HEK293 (cell line): ENCODE data around the gene RASSF8.
A peak's percentile ranks its signal among the peaks of the same experiment; 100 is the strongest.

Experiments
- CTCF ChIA-PET: fragments of 350-600 bp; formaldehyde crosslinking; extraction: SDS; loops from one replicate; lab custom pipeline; 2021; ENCODE audit warnings: antibody characterized with exemption; lab: Yijun Ruan, JAX
- POLR2A ChIA-PET: fragments of 300-600 bp; formaldehyde crosslinking; extraction: SDS; loops from one replicate; lab custom pipeline; 2020; ENCODE audit warnings: antibody characterized with exemption, inconsistent platforms; lab: Yijun Ruan, JAX
- H3K27ac ChIP-seq: fragments of 200-500 bp; sonication (Bioruptor generic); 2 replicates; pipeline ENCODE4 v1.5.1; 2014; ENCODE audit warnings: low read depth, low read length, control low read depth, inconsistent platforms; ENCODE audit errors: extremely low read depth
- H3K36me3 ChIP-seq, 2 experiments: fragments of 200-500 bp in 1 of 2; sonication (Bioruptor generic) in 1 of 2; 1 replicate in 1 of 2; 2 replicates in 1 of 2; pipeline ENCODE4 v1.5.1; 2014 to 2017; ENCODE audit warnings: inconsistent platforms in 2 of 2, low read length in 2 of 2; ENCODE audit not compliant: control insufficient read depth in 2 of 2, insufficient read depth in 1 of 2
- H3K4me1 ChIP-seq: fragments of 200-500 bp; sonication (Bioruptor generic); 2 replicates; pipeline ENCODE4 v1.5.1; 2014; ENCODE audit warnings: mild to moderate bottlenecking, low read length, inconsistent platforms; ENCODE audit not compliant: control insufficient read depth, insufficient read depth
- H3K4me3 ChIP-seq: 2 replicates; pipeline ENCODE4 v1.5.1; 2011; ENCODE audit warnings: low read depth, mild to moderate bottlenecking, control low read depth, low read length, moderate library complexity
- H3K9me3 ChIP-seq: fragments of 200-500 bp; sonication (Bioruptor generic); 2 replicates; pipeline ENCODE4 v1.5.1; 2014; ENCODE audit warnings: low read depth, low read length, inconsistent platforms; ENCODE audit not compliant: control insufficient read depth, insufficient read depth
- BCL6B ChIP-seq: fragments of 450-650 bp; formaldehyde crosslinking; IDR thresholded peaks from 2 replicates; pipeline ENCODE4 v1.5.1; 2017; ENCODE audit warnings: missing biosample characterization, missing genetic modification characterization
- OSR2 ChIP-seq: fragments of 450-650 bp; formaldehyde crosslinking; IDR thresholded peaks from 2 replicates; pipeline ENCODE4 v1.5.1; 2016; ENCODE audit warnings: missing biosample characterization, missing genetic modification characterization
- PATZ1 ChIP-seq: fragments of 450-650 bp; formaldehyde crosslinking; IDR thresholded peaks from 2 replicates; pipeline ENCODE4 v1.5.1; 2016; ENCODE audit warnings: missing biosample characterization, missing genetic modification characterization
- PRDM1 ChIP-seq: fragments of 450-650 bp; formaldehyde crosslinking; IDR thresholded peaks from 2 replicates; pipeline ENCODE4; 2016; ENCODE audit warnings: missing biosample characterization, missing genetic modification characterization
- SALL2 ChIP-seq: fragments of 450-650 bp; formaldehyde crosslinking; IDR thresholded peaks from 2 replicates; pipeline ENCODE4 v1.5.0; 2017; ENCODE audit warnings: missing biosample characterization, mild to moderate bottlenecking, missing genetic modification characterization, borderline replicate concordance
- SETDB1 ChIP-seq: IDR thresholded peaks from one replicate; pipeline ENCODE4 v1.6.1; 2017; ENCODE audit warnings: mild to moderate bottlenecking, low read length, moderate library complexity, mixed read lengths; ENCODE audit not compliant: insufficient read length
- TRIM28 ChIP-seq: IDR thresholded peaks from 2 replicates; pipeline ENCODE4 v1.6.1; 2011; ENCODE audit warnings: low read length, control low read depth, borderline replicate concordance
- WT1 ChIP-seq: fragments of 450-650 bp; formaldehyde crosslinking; IDR thresholded peaks from 2 replicates; pipeline ENCODE4 v1.5.1; 2016; ENCODE audit warnings: missing biosample characterization, missing genetic modification characterization
- ZNF2 ChIP-seq: fragments of 450-650 bp; formaldehyde crosslinking; IDR thresholded peaks from 2 replicates; pipeline ENCODE4 v1.5.1; 2016; ENCODE audit warnings: missing biosample characterization, missing genetic modification characterization
- ZNF214 ChIP-seq: fragments of 450-650 bp; formaldehyde crosslinking; IDR thresholded peaks from 2 replicates; pipeline ENCODE4 v1.5.1; 2017; ENCODE audit warnings: missing biosample characterization, mild to moderate bottlenecking, missing genetic modification characterization, borderline replicate concordance
- ZNF266 ChIP-seq: fragments of 450-650 bp; formaldehyde crosslinking; IDR thresholded peaks from 2 replicates; pipeline ENCODE4 v1.5.1; 2016; ENCODE audit warnings: missing biosample characterization, missing genetic modification characterization, low read depth
- ZNF274 ChIP-seq, 2 experiments: fragments of 200-500 bp in 1 of 2; fragments of 450-650 bp in 1 of 2; sonication (Bioruptor generic) in 1 of 2; formaldehyde crosslinking in 1 of 2; IDR thresholded peaks; 2 replicates each; pipeline versions ENCODE4 v1.5.1 to v1.6.1; 2014 to 2016; ENCODE audit warnings: borderline replicate concordance in 1 of 2, inconsistent platforms in 1 of 2, low read length in 1 of 2, missing biosample characterization in 1 of 2, missing genetic modification characterization in 1 of 2
- ZNF366 ChIP-seq: fragments of 450-650 bp; formaldehyde crosslinking; conservative IDR thresholded peaks from 2 replicates; pipeline ENCODE4 v1.5.1; 2016; ENCODE audit warnings: missing biosample characterization, missing genetic modification characterization
- ZNF600 ChIP-seq: fragments of 450-650 bp; formaldehyde crosslinking; IDR thresholded peaks from 2 replicates; pipeline ENCODE4 v1.5.1; 2016; ENCODE audit warnings: missing biosample characterization, missing genetic modification characterization
- ZNF610 ChIP-seq: fragments of 450-650 bp; formaldehyde crosslinking; IDR thresholded peaks from 2 replicates; pipeline ENCODE4 v1.5.1; 2016; ENCODE audit warnings: missing biosample characterization, missing genetic modification characterization, borderline replicate concordance
- ZNF654 ChIP-seq: fragments of 450-650 bp; formaldehyde crosslinking; IDR thresholded peaks from 2 replicates; pipeline ENCODE4 v1.5.1; 2016; ENCODE audit warnings: low read depth, missing biosample characterization, missing genetic modification characterization
- ZNF660 ChIP-seq: fragments of 450-650 bp; IDR thresholded peaks from 2 replicates; pipeline ENCODE4 v1.5.1; 2018; ENCODE audit warnings: missing biosample characterization, mild to moderate bottlenecking, missing genetic modification characterization
- ZNF664 ChIP-seq: fragments of 450-650 bp; formaldehyde crosslinking; IDR thresholded peaks from 2 replicates; pipeline ENCODE4 v1.5.1; 2016; ENCODE audit warnings: missing biosample characterization, missing genetic modification characterization
- ZSCAN23 ChIP-seq: fragments of 450-650 bp; formaldehyde crosslinking; IDR thresholded peaks from 2 replicates; pipeline ENCODE4 v1.5.1; 2016; ENCODE audit warnings: missing biosample characterization, missing genetic modification characterization
- TF ChIP-seq, protein P1 (sequence below): fragments of 450-650 bp; formaldehyde crosslinking; IDR thresholded peaks from 2 replicates; pipeline ENCODE4 v1.5.1; 2017; ENCODE audit warnings: missing biosample characterization, missing genetic modification characterization
- TF ChIP-seq, protein P2 (sequence below): fragments of 450-650 bp; formaldehyde crosslinking; IDR thresholded peaks from 2 replicates; pipeline ENCODE4 v1.5.1; 2017; ENCODE audit warnings: missing biosample characterization, missing genetic modification characterization

The RASSF8 gene

DNA sequence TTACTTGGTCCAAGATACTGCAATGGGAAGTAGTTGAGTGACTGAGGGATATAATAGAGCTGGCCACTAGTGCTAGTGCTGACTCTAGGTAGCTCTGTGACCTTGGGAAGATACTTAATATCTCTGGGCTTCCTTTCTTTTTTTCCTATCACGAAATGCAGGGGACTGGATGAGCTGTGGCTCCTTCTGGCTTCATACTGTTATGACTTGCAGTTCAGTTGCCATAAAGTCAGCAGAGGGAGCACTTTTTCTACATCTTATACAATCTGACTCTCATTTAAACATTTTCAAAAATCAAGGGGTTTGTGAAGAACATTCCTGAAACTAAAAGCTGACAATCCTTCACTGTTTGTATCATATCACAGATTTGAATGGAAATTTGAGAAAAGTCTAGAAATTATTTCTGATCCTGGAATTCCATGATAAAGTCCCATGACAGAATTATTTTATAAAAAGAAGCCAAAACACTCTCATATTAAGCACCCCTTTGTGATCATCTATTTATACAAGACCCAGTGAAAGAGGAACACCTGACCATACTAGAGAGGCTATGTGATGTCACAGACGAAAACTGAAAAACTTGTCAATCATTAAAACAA is 161.0 kb downstream of the RASSF8 start (continued):
- TF ChIP-seq, protein P1, sequence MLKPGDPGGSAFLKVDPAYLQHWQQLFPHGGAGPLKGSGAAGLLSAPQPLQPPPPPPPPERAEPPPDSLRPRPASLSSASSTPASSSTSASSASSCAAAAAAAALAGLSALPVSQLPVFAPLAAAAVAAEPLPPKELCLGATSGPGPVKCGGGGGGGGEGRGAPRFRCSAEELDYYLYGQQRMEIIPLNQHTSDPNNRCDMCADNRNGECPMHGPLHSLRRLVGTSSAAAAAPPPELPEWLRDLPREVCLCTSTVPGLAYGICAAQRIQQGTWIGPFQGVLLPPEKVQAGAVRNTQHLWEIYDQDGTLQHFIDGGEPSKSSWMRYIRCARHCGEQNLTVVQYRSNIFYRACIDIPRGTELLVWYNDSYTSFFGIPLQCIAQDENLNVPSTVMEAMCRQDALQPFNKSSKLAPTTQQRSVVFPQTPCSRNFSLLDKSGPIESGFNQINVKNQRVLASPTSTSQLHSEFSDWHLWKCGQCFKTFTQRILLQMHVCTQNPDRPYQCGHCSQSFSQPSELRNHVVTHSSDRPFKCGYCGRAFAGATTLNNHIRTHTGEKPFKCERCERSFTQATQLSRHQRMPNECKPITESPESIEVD (tag by site-specific recombination), result no peak
- TF ChIP-seq ZNF654 (tag by site-specific recombination) (peak; percentile 75), SALL2 (tag by site-specific recombination) (no peak), ZNF366 (tag by site-specific recombination) (0 out of 2 replicates have a peak, but pooled peaks have one; percentile 14), TRIM28 (no peak), ZNF266 (no peak), ZNF274 (IDR thresholded peaks at IDR 0.05; ENCODE audit: low read length) (no peak), ZNF274 (tag by site-specific recombination; IDR thresholded peaks at IDR 0.05; ENCODE audit: borderline replicate concordance) (no peak), PATZ1 (tag by site-specific recombination) (0 out of 2 replicates have a peak, but pooled peaks have one; percentile 19), ZSCAN23 (no peak), WT1 (no peak), ZNF600 (tag by site-specific recombination) (no peak), ZNF610 (tag by site-specific recombination) (no peak), PRDM1 (tag by site-specific recombination) (peak; percentile 44; the same call in 1 of the 2 replicates), ZNF214 (no peak), ZNF660 (tag by site-specific recombination) (peak; percentile 61; the same call in 1 of the 2 replicates), ZNF664 (tag by site-specific recombination) (peak; percentile 79), OSR2 (tag by site-specific recombination) (no peak)
- TF ChIP-seq, protein P2, sequence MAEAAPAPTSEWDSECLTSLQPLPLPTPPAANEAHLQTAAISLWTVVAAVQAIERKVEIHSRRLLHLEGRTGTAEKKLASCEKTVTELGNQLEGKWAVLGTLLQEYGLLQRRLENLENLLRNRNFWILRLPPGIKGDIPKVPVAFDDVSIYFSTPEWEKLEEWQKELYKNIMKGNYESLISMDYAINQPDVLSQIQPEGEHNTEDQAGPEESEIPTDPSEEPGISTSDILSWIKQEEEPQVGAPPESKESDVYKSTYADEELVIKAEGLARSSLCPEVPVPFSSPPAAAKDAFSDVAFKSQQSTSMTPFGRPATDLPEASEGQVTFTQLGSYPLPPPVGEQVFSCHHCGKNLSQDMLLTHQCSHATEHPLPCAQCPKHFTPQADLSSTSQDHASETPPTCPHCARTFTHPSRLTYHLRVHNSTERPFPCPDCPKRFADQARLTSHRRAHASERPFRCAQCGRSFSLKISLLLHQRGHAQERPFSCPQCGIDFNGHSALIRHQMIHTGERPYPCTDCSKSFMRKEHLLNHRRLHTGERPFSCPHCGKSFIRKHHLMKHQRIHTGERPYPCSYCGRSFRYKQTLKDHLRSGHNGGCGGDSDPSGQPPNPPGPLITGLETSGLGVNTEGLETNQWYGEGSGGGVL (tag by site-specific recombination), result no peak

GRCh38 chr12:26120561-26121274 is 162.2 kb downstream of the RASSF8 start:
- TF ChIP-seq ZNF2 (no peak), OSR2 (tag by site-specific recombination) (peak; percentile 59), SETDB1 (no peak), BCL6B (no peak)
- TF ChIP-seq, protein P1 (tag by site-specific recombination), result no peak
- peaks cover 12% of the 10 kb centered on the region; the same call in 1 of the 2 replicates for H3K4me1 ChIP-seq
- POLR2A ChIA-PET, result no interaction called here
- no peaks in the 10 kb centered on the region for H3K36me3 ChIP-seq
- no peak overlapping the region for H3K4me3 ChIP-seq
- CTCF ChIA-PET, result interaction anchor here (0.6 to 3.9 kb wide), 16 partner anchors 12 to 531 kb away, joined by 3 to 21 read pairs (median 4); no protein-coding TSS in a partner anchor
- no peaks in the 10 kb centered on the region for H3K9me3 ChIP-seq
- no peak overlapping the region for H3K27ac ChIP-seq
